ENCODE measurements around the gene FCGBP.

- TF ChIP-seq CTCF (IDR thresholded peaks at IDR 0.05; ENCODE audit: insufficient read depth, low read length, poor library complexity, severe bottlenecking) (no peak), EZH2phosphoT487 (conservative IDR thresholded peaks at IDR 0.05; ENCODE audit: low read length) (no peak)
Observed at GRCh38 chr19:39917561-39918182, 16.8 kb downstream of the FCGBP start.

All from SU-DHL-6 (cell line).